Measurements from ENCODE around the gene IGFBP3. TPM values are rescaled to one million over a fixed set of nuclear protein-coding genes. Genes with fewer than 3 reads are reported as not detected.

The IGFBP3 gene
- total and polyA plus RNA-seq, 2 of the 13 experiments (the other 11 are each of a cell fraction or from before 2014, with no cell fraction given) = 57.5 TPM; not detected in 1

DNA sequence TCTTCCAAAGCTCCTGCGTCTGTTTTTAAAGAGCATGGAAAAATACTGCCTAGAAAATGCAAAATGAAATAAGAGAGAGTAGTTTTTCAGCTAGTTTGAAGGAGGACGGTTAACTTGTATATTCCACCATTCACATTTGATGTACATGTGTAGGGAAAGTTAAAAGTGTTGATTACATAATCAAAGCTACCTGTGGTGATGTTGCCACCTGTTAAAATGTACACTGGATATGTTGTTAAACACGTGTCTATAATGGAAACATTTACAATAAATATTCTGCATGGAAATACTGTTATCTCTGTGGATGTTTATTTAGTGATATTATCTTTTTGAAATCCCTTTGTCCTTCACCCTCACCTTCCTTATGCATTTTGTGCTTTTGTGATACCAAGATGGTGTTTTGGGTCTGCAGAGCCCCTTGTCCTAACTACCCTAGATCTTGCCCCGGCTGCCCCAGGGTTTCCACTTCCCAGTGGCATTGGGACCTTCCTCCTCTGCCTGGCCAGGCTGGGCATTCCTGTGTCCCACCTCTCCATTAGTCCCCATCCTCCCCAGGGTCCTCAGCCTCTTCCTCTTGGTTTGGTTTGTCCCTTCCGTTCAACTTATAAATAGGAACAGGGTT lies 27.6 kb downstream of the IGFBP3 start (continued):
- no peak; the same call in 1 of the 2 replicates for TF ChIP-seq ZNF543 (CRISPR knock-in tag; IDR thresholded peaks at IDR 0.05)
- TF ChIP-seq, protein P1, sequence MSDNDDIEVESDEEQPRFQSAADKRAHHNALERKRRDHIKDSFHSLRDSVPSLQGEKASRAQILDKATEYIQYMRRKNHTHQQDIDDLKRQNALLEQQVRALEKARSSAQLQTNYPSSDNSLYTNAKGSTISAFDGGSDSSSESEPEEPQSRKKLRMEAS (IDR thresholded peaks at IDR 0.05) = no peak
- TF ChIP-seq ZNF296 (CRISPR knock-in tag; conservative IDR thresholded peaks at IDR 0.05) = no peak
- peak; percentile 89; the same call in 1 of the 2 replicates for TF ChIP-seq ZNF709 (CRISPR knock-in tag; IDR thresholded peaks at IDR 0.05)
- TF ChIP-seq SIX1 (CRISPR knock-in tag; IDR thresholded peaks at IDR 0.05; ENCODE audit: borderline replicate concordance) = no peak; the same call in 1 of the 2 replicates
- no peak for TF ChIP-seq ZNF260 (CRISPR knock-in tag; IDR thresholded peaks at IDR 0.05; ENCODE audit: borderline replicate concordance, low read depth)
- TF ChIP-seq ZNF883 (CRISPR knock-in tag; IDR thresholded peaks at IDR 0.05; ENCODE audit: not compliant biosample characterization) = peak; percentile 6
- 0 out of 2 replicates have a peak, but pooled peaks have one; percentile 18 for TF ChIP-seq ZBTB1 (CRISPR knock-in tag; IDR thresholded peaks at IDR 0.05; ENCODE audit: borderline replicate concordance)
- TF ChIP-seq, protein P2, sequence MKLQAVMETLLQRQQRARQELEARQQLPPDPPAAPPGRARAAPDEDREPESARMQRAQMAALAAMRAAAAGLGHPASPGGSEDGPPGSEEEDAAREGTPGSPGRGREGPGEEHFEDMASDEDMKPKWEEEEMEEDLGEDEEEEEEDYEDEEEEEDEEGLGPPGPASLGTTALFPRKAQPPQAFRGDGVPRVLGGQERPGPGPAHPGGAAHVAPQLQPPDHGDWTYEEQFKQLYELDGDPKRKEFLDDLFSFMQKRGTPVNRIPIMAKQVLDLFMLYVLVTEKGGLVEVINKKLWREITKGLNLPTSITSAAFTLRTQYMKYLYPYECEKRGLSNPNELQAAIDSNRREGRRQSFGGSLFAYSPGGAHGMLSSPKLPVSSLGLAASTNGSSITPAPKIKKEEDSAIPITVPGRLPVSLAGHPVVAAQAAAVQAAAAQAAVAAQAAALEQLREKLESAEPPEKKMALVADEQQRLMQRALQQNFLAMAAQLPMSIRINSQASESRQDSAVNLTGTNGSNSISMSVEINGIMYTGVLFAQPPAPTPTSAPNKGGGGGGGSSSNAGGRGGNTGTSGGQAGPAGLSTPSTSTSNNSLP (IDR thresholded peaks at IDR 0.05; ENCODE audit: low read depth, low read length) = 0 out of 2 replicates have a peak, but pooled peaks have one; percentile 24
- no peak for TF ChIP-seq ZSCAN29 (CRISPR knock-in tag; conservative IDR thresholded peaks at IDR 0.05)
- TF ChIP-seq HCFC1 (IDR thresholded peaks at IDR 0.05; ENCODE audit: low read depth, low read length) = no peak
- no peak for TF ChIP-seq ZNF256 (CRISPR knock-in tag; conservative IDR thresholded peaks at IDR 0.05)
- TF ChIP-seq ZFP36L2 (CRISPR knock-in tag; IDR thresholded peaks at IDR 0.05) = no peak
- TF ChIP-seq SKI (IDR thresholded peaks at IDR 0.05; ENCODE audit: partially characterized antibody) = no peak
- no peak for TF ChIP-seq JUND (CRISPR knock-in tag; IDR thresholded peaks at IDR 0.05)
- TF ChIP-seq, protein P3, sequence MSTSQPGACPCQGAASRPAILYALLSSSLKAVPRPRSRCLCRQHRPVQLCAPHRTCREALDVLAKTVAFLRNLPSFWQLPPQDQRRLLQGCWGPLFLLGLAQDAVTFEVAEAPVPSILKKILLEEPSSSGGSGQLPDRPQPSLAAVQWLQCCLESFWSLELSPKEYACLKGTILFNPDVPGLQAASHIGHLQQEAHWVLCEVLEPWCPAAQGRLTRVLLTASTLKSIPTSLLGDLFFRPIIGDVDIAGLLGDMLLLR (CRISPR knock-in tag; IDR thresholded peaks at IDR 0.05) = no peak
- no peak for TF ChIP-seq ZNF383 (CRISPR knock-in tag; IDR thresholded peaks at IDR 0.05; ENCODE audit: borderline replicate concordance)
- TF ChIP-seq, protein P4, sequence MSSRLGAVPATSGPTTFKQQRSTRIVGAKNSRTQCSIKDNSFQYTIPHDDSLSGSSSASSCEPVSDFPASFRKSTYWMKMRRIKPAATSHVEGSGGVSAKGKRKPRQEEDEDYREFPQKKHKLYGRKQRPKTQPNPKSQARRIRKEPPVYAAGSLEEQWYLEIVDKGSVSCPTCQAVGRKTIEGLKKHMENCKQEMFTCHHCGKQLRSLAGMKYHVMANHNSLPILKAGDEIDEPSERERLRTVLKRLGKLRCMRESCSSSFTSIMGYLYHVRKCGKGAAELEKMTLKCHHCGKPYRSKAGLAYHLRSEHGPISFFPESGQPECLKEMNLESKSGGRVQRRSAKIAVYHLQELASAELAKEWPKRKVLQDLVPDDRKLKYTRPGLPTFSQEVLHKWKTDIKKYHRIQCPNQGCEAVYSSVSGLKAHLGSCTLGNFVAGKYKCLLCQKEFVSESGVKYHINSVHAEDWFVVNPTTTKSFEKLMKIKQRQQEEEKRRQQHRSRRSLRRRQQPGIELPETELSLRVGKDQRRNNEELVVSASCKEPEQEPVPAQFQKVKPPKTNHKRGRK (CRISPR knock-in tag; IDR thresholded peaks at IDR 0.05) = no peak
- 0 out of 2 replicates have a peak, but pooled peaks have one; percentile 15 for TF ChIP-seq GATAD1 (CRISPR knock-in tag; IDR thresholded peaks at IDR 0.05)
- peak; percentile 47; the same call in 1 of the 2 replicates for TF ChIP-seq ZNF788 (CRISPR knock-in tag; IDR thresholded peaks at IDR 0.05; ENCODE audit: borderline replicate concordance)
- no peak for TF ChIP-seq TCF7L2 (IDR thresholded peaks at IDR 0.05; ENCODE audit: low read depth, low read length)
- TF ChIP-seq, protein P5, sequence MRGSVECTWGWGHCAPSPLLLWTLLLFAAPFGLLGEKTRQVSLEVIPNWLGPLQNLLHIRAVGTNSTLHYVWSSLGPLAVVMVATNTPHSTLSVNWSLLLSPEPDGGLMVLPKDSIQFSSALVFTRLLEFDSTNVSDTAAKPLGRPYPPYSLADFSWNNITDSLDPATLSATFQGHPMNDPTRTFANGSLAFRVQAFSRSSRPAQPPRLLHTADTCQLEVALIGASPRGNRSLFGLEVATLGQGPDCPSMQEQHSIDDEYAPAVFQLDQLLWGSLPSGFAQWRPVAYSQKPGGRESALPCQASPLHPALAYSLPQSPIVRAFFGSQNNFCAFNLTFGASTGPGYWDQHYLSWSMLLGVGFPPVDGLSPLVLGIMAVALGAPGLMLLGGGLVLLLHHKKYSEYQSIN (CRISPR knock-in tag; IDR thresholded peaks at IDR 0.05; ENCODE audit: borderline replicate concordance) = no peak
- no peak for TF ChIP-seq ZZZ3 (CRISPR knock-in tag; IDR thresholded peaks at IDR 0.05; ENCODE audit: borderline replicate concordance)
- TF ChIP-seq ZNF749 (CRISPR knock-in tag; IDR thresholded peaks at IDR 0.05; ENCODE audit: borderline replicate concordance) = no peak; the same call in 1 of the 2 replicates

All from HepG2 (cell line).